Lower leg skin (tissue), 4 donors: ENCODE measurements around the gene RUNX3. TPM values are rescaled to one million over a fixed set of nuclear protein-coding genes. Genes with fewer than 3 reads are reported as not detected.
"Not testable (repeated sequence)": the region's sequence is repeated elsewhere in the genome, so short reads cannot be mapped to it uniquely, and the experiment has no call there.

Experiments used
- DNase-seq, 2 donors: peaks; one replicate each; pipeline ENCODE4 v3.0.0-alpha.2; 2019; ENCODE audit warnings: low spot score in 2 of 2
- H3K4me3 ChIP-seq: fragments of 200-600 bp; sonication (generic); 2 replicates; pipeline ENCODE4 v1.5.1; 2017; ENCODE audit warnings: mild to moderate bottlenecking, low read depth; ENCODE audit not compliant: poor library complexity, severe bottlenecking
- POLR2A ChIP-seq, 2 donors: fragments of 450-650 bp; IDR thresholded peaks; one replicate each; pipeline ENCODE4 v1.6.1; 2016 to 2017; ENCODE audit warnings: antibody characterized with exemption in 2 of 2, mild to moderate bottlenecking in 1 of 2, moderate library complexity in 1 of 2
- WGBS, 2 donors: methylation state at CpG; one replicate each; pipeline ENCODE4 v1.1.5; 2018; 5-methylcytosine and 5-hydroxymethylcytosine counted together
- intact Hi-C: fragments of 100-400 bp; cut with DNase I; formaldehyde crosslinking; loops from one replicate; pipeline ENCODE4 v1.15.0; 2023; ENCODE audit warnings: low total_unique reads
- total RNA-seq, 4 donors: library from RNA; depleted of rRNA; stranded (reverse); fragments of >200 nt; gene quantifications; one replicate each; pipeline ENCODE4 v1.1.0, GENCODE V29; 2016
- TF ChIP-seq, protein P1 (sequence below), 3 donors: fragments of 450-650 bp; IDR thresholded peaks; one replicate each; pipeline ENCODE4 v1.5.1; 2016; ENCODE audit warnings: antibody characterized with exemption in 3 of 3, mild to moderate bottlenecking in 3 of 3, moderate library complexity in 2 of 3

Gene RUNX3
- 10 to 100 TPM in 3 of 4 donors, 1 to 10 TPM in 1; 6.1 to 24.4 (median 19.8) TPM for total RNA-seq

GRCh38 chr1:24930260-24931145, at the start of gene RUNX3:
Gene RUNX3 (minus strand): TSS chr1:24930276. CDS start chr1:24929868, 408 bp downstream.
- TF ChIP-seq, protein P1, sequence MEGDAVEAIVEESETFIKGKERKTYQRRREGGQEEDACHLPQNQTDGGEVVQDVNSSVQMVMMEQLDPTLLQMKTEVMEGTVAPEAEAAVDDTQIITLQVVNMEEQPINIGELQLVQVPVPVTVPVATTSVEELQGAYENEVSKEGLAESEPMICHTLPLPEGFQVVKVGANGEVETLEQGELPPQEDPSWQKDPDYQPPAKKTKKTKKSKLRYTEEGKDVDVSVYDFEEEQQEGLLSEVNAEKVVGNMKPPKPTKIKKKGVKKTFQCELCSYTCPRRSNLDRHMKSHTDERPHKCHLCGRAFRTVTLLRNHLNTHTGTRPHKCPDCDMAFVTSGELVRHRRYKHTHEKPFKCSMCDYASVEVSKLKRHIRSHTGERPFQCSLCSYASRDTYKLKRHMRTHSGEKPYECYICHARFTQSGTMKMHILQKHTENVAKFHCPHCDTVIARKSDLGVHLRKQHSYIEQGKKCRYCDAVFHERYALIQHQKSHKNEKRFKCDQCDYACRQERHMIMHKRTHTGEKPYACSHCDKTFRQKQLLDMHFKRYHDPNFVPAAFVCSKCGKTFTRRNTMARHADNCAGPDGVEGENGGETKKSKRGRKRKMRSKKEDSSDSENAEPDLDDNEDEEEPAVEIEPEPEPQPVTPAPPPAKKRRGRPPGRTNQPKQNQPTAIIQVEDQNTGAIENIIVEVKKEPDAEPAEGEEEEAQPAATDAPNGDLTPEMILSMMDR (IDR thresholded peaks at IDR 0.05), result no peak
- TF ChIP-seq POLR2A (IDR thresholded peaks at IDR 0.05), result no peak
- peak within 1 kb of the TSS; percentile 25 for H3K4me3 ChIP-seq
- peak; percentile 49 to 94 for DNase-seq
- WGBS, 2 donors, result 25 to 40% methylated on average over 31 to 48 of the region's 88 CpGs
- intact Hi-C loops, result loop anchor here (10.0 kb wide), 1 partner anchor 164 kb away; no protein-coding TSS in a partner anchor

DNA sequence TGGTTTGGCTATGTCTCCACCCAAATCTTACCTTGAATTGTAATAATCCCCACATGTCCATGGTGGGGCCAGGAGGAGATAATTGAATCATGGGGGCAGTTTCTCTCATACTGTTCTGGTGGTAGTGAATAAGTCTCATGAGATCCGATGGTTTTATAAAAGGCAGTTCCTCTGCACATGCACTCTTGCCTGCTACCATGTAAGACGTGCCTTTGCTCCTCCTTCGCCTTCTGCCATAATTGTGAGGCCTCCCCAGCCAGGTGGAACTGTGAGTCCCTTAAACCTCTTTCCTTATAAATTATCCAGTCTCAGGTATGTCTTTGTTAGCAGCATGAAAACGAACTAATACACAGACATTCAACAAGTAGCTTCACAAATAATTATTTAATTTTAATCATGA, 49.2 kb upstream of the RUNX3 start:
- 81% methylated on average over 4 of the region's 4 CpGs for WGBS, 2 donors
- DNase-seq, result not testable (repeated sequence)

GRCh38 chr1:24978383-24979032, 48.4 kb upstream of the RUNX3 start:
- no peak overlapping the region for H3K4me3 ChIP-seq
- TF ChIP-seq, protein P1 (IDR thresholded peaks at IDR 0.05), result no peak
- no peak for TF ChIP-seq POLR2A (IDR thresholded peaks at IDR 0.05)
- no peak for DNase-seq
- 69 to 70% methylated on average over 9 of the region's 9 CpGs for WGBS, 2 donors
- intact Hi-C loops, result no loop called here

More for the DNA sequence above, 49.2 kb upstream of the RUNX3 start:
- intact Hi-C loops, H3K4me3 ChIP-seq: not testable (repeated sequence)

- no peak for DNase-seq
- 89 to 90% methylated on average over 2 of the region's 2 CpGs for WGBS, 2 donors
- H3K4me3 ChIP-seq, result no peak overlapping the region
- intact Hi-C loops, result no loop called here
- no peak for TF ChIP-seq POLR2A (IDR thresholded peaks at IDR 0.05)
- TF ChIP-seq, protein P1 (IDR thresholded peaks at IDR 0.05), result no peak
Observed at GRCh38 chr1:24975391-24975790, 45.3 kb upstream of the RUNX3 start.

DNA sequence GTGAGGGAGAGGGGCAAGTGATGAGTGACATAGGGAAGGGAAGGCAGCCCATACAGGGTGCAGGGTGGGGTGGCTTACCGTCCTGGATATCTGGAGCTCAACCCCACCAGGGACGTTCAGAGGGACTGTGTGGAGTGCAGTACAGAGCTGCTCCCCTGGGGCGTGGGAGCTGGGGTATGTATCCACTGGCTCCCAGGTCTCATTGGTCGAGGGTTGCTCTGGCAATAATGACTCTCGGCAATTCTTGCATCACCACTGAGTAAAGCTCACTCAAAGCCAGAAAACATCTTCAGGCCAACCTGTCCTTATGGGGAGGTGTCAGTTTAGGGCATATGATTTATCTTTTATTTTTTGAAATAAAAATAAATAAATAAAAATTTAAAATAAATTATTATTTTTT, 43.2 kb upstream of the RUNX3 start:
- no peak for TF ChIP-seq POLR2A (IDR thresholded peaks at IDR 0.05)
- TF ChIP-seq, protein P1 (IDR thresholded peaks at IDR 0.05), result no peak
- 69 to 73% methylated on average over 5 of the region's 5 CpGs for WGBS, 2 donors
- intact Hi-C loops, result no loop called here
- no peak overlapping the region for H3K4me3 ChIP-seq
- no peak for DNase-seq

- TF ChIP-seq, protein P1 (IDR thresholded peaks at IDR 0.05), result no peak
- no peak for TF ChIP-seq POLR2A (IDR thresholded peaks at IDR 0.05)
- no peak for DNase-seq
- no peak overlapping the region for H3K4me3 ChIP-seq
- intact Hi-C loops, result no loop called here
- WGBS, 2 donors, result 70 to 82% methylated on average over 6 of the region's 6 CpGs
Observed at GRCh38 chr1:24972915-24973242, 42.8 kb upstream of the RUNX3 start.
